Right lobe of liver (tissue), 4 donors: ENCODE data around the gene SPATA45.
"Not testable (repeated sequence)": the region's sequence is repeated elsewhere in the genome, so short reads cannot be mapped to it uniquely, and the experiment has no call there.

Experiments used
- POLR2A ChIP-seq: fragments of 450-650 bp; IDR thresholded peaks from one replicate; pipeline ENCODE4 v1.6.1; 2017; ENCODE audit warnings: antibody characterized with exemption, mild to moderate bottlenecking
- TF ChIP-seq, protein P1 (sequence below), 4 donors: fragments of 200-600 bp in 3 of 4; fragments of 450-650 bp in 1 of 4; IDR thresholded peaks; one replicate each; pipeline versions ENCODE4 v1.5.1 to v1.8.0; 2016 to 2022; ENCODE audit warnings: antibody characterized with exemption in 4 of 4, mild to moderate bottlenecking in 2 of 4
- donor health status: DM: no; HTN: no; CAD: no.
- donor health status: DM: no; HTN: no; CAD: no.
- donor health status: DM: no; HTN: yes; CAD: no.

DNA sequence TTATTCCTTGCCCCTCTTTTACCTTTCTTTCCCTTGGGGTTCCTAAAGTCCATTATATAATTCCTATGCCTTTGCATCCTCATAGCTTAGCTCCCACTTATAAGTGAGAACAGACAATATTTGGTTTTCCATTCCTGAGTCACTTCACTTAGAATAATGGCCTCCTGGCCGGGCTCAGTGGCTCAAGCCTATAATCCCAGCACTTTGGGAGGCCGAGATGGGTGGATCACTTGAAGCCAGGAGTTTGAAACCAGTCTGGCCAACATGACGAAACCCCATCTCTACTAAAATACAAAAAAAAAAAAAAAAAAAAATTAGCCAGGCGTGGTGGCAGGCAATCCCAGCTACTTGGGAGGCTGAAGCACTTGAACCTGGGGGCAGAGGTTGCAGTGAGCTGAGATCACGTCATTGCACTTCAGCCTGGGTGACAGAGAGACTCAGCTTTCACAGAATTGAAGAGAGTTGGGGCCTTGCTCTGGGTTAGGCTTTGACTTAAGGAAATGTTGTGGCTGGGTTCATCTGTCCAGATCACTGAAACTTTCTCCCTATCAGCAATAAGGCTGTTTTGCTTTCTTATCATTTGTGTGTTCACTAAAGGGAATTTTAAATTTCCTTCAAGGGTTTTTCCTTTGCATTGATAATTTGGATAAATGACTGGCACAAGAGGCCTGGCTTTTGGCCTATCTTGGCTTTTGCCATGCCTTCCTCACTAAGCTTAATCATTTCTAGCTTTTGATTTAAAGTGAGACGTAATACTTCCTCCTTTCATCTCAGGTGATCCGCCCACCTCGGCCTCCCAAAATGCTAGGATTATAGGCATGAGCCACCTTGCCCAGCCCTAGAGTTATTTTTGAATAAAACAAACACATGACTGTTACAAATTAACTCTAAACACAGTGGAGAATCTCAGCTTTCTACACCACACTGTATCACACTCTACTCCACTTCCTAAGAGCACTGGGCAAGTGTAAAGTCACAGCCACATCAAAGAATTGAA, 13.9 kb downstream of the SPATA45 start:
- TF ChIP-seq, protein P1, sequence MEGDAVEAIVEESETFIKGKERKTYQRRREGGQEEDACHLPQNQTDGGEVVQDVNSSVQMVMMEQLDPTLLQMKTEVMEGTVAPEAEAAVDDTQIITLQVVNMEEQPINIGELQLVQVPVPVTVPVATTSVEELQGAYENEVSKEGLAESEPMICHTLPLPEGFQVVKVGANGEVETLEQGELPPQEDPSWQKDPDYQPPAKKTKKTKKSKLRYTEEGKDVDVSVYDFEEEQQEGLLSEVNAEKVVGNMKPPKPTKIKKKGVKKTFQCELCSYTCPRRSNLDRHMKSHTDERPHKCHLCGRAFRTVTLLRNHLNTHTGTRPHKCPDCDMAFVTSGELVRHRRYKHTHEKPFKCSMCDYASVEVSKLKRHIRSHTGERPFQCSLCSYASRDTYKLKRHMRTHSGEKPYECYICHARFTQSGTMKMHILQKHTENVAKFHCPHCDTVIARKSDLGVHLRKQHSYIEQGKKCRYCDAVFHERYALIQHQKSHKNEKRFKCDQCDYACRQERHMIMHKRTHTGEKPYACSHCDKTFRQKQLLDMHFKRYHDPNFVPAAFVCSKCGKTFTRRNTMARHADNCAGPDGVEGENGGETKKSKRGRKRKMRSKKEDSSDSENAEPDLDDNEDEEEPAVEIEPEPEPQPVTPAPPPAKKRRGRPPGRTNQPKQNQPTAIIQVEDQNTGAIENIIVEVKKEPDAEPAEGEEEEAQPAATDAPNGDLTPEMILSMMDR (IDR thresholded peaks at IDR 0.05): not testable (repeated sequence)
- TF ChIP-seq POLR2A: not testable (repeated sequence)
